DOHH2 (cell line): Measurements from ENCODE around the gene NSG2.

Experiments used
- H3F3A ChIP-seq: fragments of 200-600 bp; sonication (generic), shearing (Covaris generic); 2 replicates; pipeline ENCODE4 v1.6.0; 2016; ENCODE audit warnings: antibody characterized with exemption, mild to moderate bottlenecking; ENCODE audit not compliant: control insufficient read depth, insufficient read depth
- H3K27ac ChIP-seq: fragments of 200-600 bp; sonication (generic); 2 replicates; pipeline ENCODE4 v1.5.1; 2014; ENCODE audit warnings: low read depth, mild to moderate bottlenecking, low read length, moderate library complexity
- H3K27me3 ChIP-seq: fragments of 200-600 bp; sonication (generic); 2 replicates; pipeline ENCODE4 v1.6.1; 2014; ENCODE audit warnings: mild to moderate bottlenecking, low read length, mixed read lengths; ENCODE audit not compliant: control insufficient read depth
- H3K36me3 ChIP-seq: fragments of 200-600 bp; sonication (generic); 2 replicates; pipeline ENCODE4 v1.6.1; 2014; ENCODE audit warnings: mild to moderate bottlenecking, low read length, moderate library complexity, mixed read lengths; ENCODE audit not compliant: control insufficient read depth
- H3K4me1 ChIP-seq: fragments of 200-600 bp; sonication (generic); 2 replicates; pipeline ENCODE4 v1.6.1; 2014; ENCODE audit warnings: mild to moderate bottlenecking, low read length, mixed read lengths; ENCODE audit not compliant: control insufficient read depth
- H3K4me2 ChIP-seq: fragments of 200-600 bp; sonication (generic); 2 replicates; pipeline ENCODE4 v1.6.0; 2014; ENCODE audit warnings: mild to moderate bottlenecking, low read length, moderate library complexity
- H3K4me3 ChIP-seq: fragments of 200-600 bp; sonication (generic); 2 replicates; pipeline ENCODE4 v1.5.1; 2014; ENCODE audit warnings: mild to moderate bottlenecking, low read length, mixed read lengths
- H3K79me2 ChIP-seq: fragments of 200-600 bp; sonication (generic); 2 replicates; pipeline ENCODE4 v1.6.1; 2014; ENCODE audit warnings: mild to moderate bottlenecking, low read length, mixed read lengths; ENCODE audit not compliant: control insufficient read depth
- H3K9me2 ChIP-seq: fragments of 200-600 bp; sonication (generic); replicated peaks from 2 replicates; pipeline ENCODE4 v1.6.1; 2014; ENCODE audit warnings: mild to moderate bottlenecking, low read length, mixed read lengths; ENCODE audit not compliant: control insufficient read depth
- H3K9me3 ChIP-seq: fragments of 200-600 bp; sonication (generic); 2 replicates; pipeline ENCODE4 v1.6.1; 2014; ENCODE audit warnings: antibody characterized with exemption, low read length, mixed read lengths; ENCODE audit not compliant: control insufficient read depth, insufficient read depth
- H4K20me1 ChIP-seq: fragments of 200-600 bp; sonication (generic); 2 replicates; pipeline ENCODE4 v1.6.0; 2014; ENCODE audit warnings: low read depth, mild to moderate bottlenecking, antibody characterized with exemption, low read length, moderate library complexity; ENCODE audit not compliant: control insufficient read depth, insufficient read depth
- EZH2phosphoT487 ChIP-seq: fragments of 200-600 bp; sonication (generic); IDR thresholded peaks from 2 replicates; pipeline ENCODE4 v1.6.1; 2017; ENCODE audit warnings: borderline replicate concordance, mild to moderate bottlenecking, antibody characterized with exemption, low read length, moderate library complexity, mixed read lengths
- TF ChIP-seq, protein P1 (sequence below): fragments of 200-600 bp; sonication (generic); IDR thresholded peaks from one replicate; pipeline ENCODE4 v1.5.1; 2014; ENCODE audit warnings: antibody characterized with exemption, mild to moderate bottlenecking, low read depth, low read length; ENCODE audit not compliant: poor library complexity, severe bottlenecking

NSG2 gene

DNA sequence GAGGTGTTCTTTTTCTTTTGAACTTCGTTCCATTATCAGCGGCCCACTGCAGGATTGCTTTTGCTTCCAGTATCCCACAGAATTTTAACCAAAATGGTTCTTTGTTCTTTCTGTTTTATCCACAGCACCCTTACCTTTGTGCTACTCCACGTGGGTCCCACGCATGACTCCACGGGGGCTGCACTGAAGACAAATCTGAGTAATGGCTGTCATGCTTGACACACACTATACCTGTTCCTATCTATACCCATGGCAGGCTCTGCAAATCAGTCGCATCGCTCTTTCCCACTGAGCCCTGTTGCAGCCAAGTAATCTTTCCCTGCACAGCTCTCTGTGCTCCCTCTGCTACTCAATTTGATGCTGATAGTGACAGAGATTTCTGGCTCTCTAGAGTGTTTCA lies 69.7 kb downstream of the NSG2 start:
- H3K9me3 ChIP-seq = no peaks in the 10 kb centered on the region
- no peaks in the 10 kb centered on the region for H3F3A ChIP-seq
- no peaks in the 10 kb centered on the region for H3K79me2 ChIP-seq
- H3K4me2 ChIP-seq = no peak overlapping the region
- no peaks in the 10 kb centered on the region for H3K9me2 ChIP-seq
- no peaks in the 10 kb centered on the region for H3K36me3 ChIP-seq
- TF ChIP-seq EZH2phosphoT487 = no peak
- H3K4me1 ChIP-seq = no peaks in the 10 kb centered on the region
- no peak overlapping the region for H3K27ac ChIP-seq
- no peaks in the 10 kb centered on the region for H4K20me1 ChIP-seq
- no peaks in the 10 kb centered on the region; the same call in 1 of the 2 replicates for H3K27me3 ChIP-seq
- H3K4me3 ChIP-seq = no peak overlapping the region

DNA sequence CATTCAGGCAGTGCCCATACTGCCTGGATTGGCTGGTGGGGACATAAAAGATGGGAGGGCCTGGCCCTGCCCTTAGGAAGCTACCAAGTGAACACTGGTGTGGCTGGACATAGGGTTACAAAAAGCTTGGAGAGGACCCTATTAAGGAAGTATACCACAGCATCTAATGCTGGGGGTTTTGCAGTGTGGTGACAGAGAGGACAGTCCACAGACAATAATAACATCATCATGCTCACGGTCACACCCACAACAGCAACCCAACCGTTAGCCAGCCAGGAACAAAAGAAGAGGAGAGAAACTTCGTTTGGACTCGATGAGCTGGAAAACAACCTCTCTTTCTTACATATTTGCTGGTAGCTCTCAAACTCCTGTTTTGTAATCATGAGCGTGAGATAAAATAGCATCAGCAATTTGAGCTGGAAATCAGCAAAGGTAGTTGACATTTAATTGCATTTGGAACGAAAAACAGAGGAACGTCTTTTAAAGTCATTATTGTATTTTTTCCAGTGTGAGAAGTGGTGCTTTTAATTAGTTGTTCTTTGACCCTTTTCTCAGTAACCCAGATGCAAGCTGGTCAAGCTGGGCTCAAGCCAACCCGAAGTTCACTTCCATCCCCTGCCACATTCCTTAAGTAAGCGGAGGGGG lies 73.4 kb downstream of the NSG2 start:
- no peak overlapping the region for H3K4me2 ChIP-seq
- no peak overlapping the region for H3K4me3 ChIP-seq
- H3F3A ChIP-seq = no peaks in the 10 kb centered on the region
- no peaks in the 10 kb centered on the region for H3K79me2 ChIP-seq
- H3K36me3 ChIP-seq = no peaks in the 10 kb centered on the region
- TF ChIP-seq, protein P1, sequence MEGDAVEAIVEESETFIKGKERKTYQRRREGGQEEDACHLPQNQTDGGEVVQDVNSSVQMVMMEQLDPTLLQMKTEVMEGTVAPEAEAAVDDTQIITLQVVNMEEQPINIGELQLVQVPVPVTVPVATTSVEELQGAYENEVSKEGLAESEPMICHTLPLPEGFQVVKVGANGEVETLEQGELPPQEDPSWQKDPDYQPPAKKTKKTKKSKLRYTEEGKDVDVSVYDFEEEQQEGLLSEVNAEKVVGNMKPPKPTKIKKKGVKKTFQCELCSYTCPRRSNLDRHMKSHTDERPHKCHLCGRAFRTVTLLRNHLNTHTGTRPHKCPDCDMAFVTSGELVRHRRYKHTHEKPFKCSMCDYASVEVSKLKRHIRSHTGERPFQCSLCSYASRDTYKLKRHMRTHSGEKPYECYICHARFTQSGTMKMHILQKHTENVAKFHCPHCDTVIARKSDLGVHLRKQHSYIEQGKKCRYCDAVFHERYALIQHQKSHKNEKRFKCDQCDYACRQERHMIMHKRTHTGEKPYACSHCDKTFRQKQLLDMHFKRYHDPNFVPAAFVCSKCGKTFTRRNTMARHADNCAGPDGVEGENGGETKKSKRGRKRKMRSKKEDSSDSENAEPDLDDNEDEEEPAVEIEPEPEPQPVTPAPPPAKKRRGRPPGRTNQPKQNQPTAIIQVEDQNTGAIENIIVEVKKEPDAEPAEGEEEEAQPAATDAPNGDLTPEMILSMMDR = no peak
- no peak for TF ChIP-seq EZH2phosphoT487
- no peaks in the 10 kb centered on the region; the same call in 1 of the 2 replicates for H3K27me3 ChIP-seq
- no peak overlapping the region for H3K27ac ChIP-seq
- H3K9me2 ChIP-seq = no peaks in the 10 kb centered on the region
- H4K20me1 ChIP-seq = no peaks in the 10 kb centered on the region
- H3K4me1 ChIP-seq = no peaks in the 10 kb centered on the region
- no peaks in the 10 kb centered on the region for H3K9me3 ChIP-seq

DNA sequence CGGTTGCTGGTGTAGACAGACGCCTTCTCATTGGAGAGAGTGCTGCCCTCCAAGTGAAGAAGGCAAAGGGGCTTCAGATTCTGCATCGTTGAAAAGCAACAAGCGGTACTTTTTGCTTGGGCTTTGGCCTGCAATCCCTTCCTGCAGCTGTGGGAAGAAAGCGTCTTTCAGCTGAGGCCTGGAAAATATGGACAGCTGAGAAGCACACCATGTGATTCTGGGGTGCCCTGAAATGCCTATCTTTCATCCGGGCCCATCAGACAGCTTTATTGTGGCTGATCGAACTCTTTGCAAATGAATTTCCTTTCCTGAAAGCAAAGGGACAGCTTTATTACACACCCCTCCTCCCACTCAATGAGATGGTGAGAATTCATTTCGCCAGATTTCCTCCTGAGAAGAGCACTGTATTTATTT lies 74.0 kb downstream of the NSG2 start:
- no peaks in the 10 kb centered on the region for H3K79me2 ChIP-seq
- no peaks in the 10 kb centered on the region for H4K20me1 ChIP-seq
- no peaks in the 10 kb centered on the region for H3K4me1 ChIP-seq
- no peaks in the 10 kb centered on the region for H3K9me2 ChIP-seq
- H3F3A ChIP-seq = no peaks in the 10 kb centered on the region
- no peaks in the 10 kb centered on the region for H3K36me3 ChIP-seq
- no peaks in the 10 kb centered on the region for H3K9me3 ChIP-seq
- H3K4me3 ChIP-seq = no peak overlapping the region
- no peak for TF ChIP-seq EZH2phosphoT487
- TF ChIP-seq, protein P1 = no peak
- H3K27me3 ChIP-seq = no peaks in the 10 kb centered on the region; the same call in 1 of the 2 replicates
- no peak overlapping the region for H3K27ac ChIP-seq
- no peak overlapping the region for H3K4me2 ChIP-seq

DNA sequence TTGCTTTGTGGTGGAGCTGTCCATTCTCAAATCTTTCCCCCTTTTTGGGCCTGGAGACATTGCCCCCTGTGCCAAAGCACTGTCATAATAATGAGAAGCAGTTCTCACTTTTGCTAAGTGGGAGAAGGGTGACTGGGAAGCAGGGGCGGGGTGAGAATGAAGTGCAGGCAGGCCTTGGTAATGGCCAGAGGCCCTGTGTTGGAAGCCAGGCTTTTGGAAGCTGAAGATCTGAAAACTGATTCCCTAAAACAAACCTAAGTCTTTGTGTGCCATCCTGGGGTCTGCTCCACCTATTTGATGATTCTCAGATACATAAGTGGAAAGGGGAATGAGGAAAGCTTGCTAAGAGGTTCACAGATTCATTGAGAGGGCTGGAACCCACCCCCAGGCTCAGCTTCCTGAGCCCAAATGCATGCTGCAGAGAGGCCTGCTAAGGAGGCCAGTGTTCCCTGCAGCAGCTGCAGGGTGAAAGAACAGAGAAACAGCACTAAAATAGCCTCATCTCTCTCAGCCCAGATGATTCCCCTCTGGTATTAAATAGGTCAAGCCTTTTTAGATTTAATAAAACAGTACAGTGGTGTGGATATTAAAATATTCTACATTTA lies 75.0 kb downstream of the NSG2 start:
- Histone ChIP-seq H3K4me3 (no peak overlapping the region), H3K36me3 (no peaks in the 10 kb centered on the region), H3K79me2 (no peaks in the 10 kb centered on the region), H3K9me2 (no peaks in the 10 kb centered on the region), H3K4me2 (no peak overlapping the region), H4K20me1 (no peaks in the 10 kb centered on the region), H3K9me3 (no peaks in the 10 kb centered on the region), H3K27ac (no peak overlapping the region), H3K27me3 (no peaks in the 10 kb centered on the region; the same call in 1 of the 2 replicates), H3F3A (no peaks in the 10 kb centered on the region), H3K4me1 (no peaks in the 10 kb centered on the region)
- no peak for TF ChIP-seq EZH2phosphoT487
- TF ChIP-seq, protein P1 = no peak
